A204.1 (cell line): Measurements from ENCODE around the gene IP6K1.
"Not testable (repeated sequence)": the region's sequence is repeated elsewhere in the genome, so short reads cannot be mapped to it uniquely, and the experiment has no call there.

Experiments
- FAIRE-seq: peaks from 2 replicates; lab custom pipeline; 2012; peaks lifted over from hg19 to GRCh38; lab: Jason Lieb, UNC

Gene IP6K1

DNA sequence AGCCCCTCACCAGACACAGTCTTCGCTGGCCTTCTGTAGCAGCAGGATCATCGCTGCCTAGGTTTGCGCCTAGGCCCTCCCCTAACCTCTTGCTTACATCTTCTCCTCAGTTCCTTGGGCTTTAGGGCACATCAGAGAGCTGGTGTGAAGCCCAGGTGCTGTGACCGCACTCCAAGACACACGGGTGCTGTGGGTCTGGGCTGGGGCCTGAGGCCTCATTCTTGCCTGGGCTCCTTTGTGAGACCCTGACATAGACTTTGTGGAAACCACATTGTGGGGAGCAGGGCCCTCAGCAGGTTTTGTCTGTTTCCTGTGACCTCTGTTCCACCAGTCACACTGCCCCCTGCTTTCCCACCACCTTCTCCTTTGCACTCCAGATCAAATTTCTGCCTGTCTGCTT lies 74.9 kb downstream of the IP6K1 start:
- no peak for FAIRE-seq

DNA sequence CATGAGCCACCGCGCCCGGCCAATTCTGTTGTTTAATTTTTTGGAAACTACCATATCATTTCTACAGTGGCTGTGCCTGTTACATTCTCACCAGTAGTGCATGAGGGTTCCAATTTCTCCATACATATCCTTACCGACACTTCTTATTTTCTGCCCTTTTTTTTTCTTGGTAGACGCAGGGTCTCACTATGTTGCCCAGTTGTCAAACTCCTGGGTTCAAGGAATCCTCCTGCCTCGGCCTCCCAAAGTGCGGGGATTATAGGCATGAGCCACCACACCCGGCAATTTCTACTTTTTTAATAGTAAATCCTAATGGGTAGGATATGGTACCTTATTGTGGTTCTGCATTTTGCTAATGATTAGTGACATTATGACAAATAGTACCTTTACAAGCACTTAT lies 76.5 kb downstream of the IP6K1 start:
- no peak for FAIRE-seq

DNA sequence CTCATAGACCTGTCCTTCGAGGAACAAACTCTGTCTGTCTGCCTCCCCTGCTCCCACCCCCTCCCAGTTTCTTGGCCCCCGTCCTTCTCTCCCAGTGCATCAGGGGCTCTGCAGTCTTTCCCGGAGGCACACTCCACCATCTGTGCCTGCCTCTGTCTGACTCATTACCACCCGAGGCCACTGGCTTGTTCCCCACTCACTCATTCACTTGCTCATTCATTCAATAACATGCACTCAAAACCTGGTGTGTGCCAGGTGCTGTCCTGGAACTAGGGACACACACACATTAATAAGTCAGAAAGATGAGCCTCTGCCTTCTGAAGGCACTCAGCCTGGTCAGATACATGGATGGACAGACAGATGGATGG lies 79.2 kb downstream of the IP6K1 start:
- FAIRE-seq: no peak

DNA sequence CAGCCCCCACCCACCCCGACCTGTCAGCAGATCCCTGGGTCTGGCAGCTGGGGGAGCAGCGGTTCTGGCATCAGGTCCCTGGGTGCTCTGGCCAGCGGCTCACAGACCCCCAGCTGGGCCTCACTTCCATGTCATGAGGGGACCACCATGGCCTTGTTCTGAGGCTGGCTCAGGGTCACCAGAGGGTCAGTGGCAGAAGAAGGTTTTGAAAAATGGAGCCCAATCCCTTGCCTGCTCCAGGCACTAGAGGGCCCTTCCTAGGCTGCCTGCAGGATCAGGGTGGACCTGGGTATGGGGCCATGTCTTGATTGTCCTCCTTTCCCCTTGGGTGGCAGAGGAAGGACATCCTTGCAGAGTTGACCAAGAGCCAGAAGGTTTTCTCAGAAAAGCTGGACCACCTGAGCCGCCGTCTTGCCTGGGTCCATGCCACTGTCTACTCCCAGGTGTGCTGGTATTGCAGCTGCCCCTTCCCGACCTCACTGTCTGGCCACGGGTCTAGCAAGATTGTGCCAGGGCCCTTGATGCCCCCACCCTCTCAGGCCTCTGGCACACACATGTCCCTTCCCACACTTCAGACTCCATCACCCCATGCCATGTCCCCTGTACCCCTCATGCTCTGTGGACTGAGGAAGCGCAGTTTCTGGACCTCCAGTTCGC lies 79.8 kb downstream of the IP6K1 start:
- FAIRE-seq: no peak

DNA sequence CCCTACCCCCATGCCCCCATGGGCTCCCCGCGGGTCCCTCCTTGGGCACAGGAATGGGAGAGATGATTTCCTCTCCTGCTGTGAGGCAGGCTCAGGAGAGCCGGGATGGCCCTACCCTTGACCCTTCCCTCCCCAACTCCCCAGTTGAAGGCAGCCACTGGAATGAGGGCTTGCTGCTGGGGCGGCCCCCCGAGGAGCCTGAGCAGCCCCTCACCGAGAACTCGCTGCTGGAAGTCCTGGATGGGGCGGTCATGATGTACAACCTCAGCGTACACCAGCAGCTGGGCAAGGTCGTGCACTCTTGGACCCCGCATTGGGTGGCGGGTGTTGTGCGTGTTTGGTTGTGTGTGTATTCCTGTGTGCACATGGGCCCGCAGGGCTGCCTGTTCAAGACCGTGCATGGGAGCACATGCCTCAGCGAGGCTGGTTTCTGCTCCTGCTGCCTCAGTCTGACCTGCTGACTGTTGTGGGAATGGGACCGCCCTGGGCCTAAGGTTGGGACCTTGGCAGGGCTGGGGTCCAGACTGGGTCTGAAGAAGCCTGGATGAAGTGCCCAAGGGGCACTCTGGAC lies 80.9 kb downstream of the IP6K1 start:
- FAIRE-seq: no peak

DNA sequence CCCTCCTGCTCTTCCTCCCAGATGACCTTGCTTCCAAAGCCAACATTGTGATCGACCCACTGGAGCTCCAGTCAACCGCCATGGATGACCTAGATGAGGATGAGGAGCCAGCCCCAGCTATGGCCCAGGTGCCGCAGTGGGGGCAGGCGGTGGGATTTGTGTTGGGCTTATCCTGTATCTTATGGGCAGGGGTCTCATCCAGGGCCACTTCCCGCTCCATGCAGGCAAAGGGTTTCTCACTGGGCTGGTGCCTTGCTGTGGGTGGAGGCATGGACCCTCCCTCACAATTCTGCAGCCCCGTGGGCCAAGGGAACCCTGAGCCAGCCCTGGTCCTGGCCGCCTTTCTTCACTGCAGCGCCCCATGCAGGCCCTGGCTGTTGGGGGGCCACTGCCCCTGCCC lies 81.7 kb downstream of the IP6K1 start:
- no peak for FAIRE-seq

DNA sequence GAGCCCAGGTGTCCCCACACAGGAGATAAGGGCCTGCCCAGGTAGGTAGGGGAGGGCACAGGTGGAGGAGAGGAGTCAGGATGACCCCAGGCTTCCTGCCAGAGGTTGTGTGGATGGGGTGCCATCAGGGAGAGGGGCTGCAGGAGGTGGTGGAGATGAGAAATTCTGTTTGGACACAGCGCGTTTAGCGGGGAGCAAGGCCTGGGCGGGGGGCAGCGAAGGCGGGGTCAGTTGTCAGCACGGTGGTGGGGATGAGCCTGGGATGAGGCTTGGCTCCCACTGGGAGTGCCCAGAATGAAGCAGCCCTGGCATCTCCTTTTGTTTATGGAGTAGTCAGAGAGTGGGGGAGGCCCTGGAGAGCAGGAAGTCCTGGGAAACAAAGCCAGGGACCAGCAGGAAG lies 82.4 kb downstream of the IP6K1 start:
- FAIRE-seq: no peak

DNA sequence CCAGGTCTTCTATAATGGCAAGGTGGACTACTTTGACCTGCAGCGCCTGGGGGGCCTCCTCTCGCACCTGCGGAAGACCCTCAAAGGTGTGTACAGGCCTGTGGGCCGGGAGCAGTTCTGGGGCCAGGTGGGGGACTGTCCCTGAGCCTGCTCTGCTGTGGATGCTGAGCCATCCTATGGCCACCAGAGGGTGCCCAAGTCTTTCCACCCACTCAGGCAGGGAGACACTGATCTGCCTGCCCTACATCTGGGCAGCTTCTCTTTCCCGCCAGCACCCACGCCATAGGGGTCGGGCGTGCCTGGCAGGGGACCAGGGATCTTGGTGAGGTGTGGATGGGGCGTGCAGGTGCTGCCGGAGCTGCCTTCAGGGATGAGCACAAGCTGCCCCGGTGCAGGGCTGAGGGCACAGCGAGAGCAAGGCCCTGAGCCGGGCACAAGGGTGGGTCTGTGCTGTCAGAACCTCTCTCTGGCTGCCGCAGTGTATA lies 82.9 kb downstream of the IP6K1 start:
- FAIRE-seq: no peak

DNA sequence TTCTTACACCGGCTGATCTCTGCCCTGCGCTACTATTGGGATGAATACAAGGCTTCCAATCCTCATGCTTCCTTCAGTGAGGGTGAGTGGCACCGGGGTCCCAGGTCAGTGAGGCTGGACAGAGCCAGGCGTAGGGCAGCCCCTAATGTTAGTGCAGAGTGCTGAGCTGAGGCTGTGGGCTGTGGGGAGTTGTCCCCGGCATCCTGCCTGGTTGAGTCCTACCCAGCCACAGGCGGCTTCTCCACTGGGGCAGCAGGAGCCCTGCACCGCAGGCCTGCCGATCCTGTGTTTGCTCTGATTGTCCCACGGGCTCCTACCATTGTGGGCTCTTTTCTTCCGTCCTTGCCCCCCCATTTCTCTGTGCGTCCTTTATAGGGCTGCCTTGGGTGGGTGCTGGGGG lies 83.7 kb downstream of the IP6K1 start:
- no peak for FAIRE-seq

DNA sequence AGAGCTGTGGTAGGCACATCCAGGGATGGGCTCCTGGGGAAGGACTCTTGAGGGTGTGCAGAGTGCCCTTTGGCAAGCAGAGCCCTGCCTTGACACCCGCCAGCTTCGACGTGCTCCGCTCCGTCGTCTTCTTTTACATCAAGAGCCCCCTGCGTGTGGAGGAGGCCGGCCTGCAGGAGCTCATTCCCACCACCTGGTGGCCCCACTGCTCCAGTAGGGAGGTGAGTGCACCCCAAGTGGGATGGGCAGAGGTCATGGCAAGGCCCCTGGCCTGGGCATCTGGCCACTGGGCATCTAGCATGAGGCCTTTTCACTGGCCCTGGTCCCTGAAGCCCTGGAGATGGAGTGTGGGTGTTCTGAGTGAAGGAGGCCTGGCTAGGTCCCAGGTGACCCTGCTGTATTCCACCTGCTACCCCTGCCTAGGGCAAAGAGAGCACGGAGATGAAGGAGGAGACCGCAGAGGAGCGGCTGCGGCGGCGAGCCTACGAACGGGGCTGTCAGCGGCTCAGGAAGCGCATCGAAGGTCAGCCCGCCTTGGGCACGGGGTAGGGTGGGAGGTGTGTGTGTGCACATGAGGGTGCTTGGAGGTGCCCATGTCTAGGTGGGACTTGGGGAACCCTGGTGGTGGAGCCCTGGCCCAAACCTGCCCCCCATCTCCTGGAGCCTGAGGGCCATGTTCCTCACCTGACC lies 84.8 kb downstream of the IP6K1 start:
- FAIRE-seq: no peak

DNA sequence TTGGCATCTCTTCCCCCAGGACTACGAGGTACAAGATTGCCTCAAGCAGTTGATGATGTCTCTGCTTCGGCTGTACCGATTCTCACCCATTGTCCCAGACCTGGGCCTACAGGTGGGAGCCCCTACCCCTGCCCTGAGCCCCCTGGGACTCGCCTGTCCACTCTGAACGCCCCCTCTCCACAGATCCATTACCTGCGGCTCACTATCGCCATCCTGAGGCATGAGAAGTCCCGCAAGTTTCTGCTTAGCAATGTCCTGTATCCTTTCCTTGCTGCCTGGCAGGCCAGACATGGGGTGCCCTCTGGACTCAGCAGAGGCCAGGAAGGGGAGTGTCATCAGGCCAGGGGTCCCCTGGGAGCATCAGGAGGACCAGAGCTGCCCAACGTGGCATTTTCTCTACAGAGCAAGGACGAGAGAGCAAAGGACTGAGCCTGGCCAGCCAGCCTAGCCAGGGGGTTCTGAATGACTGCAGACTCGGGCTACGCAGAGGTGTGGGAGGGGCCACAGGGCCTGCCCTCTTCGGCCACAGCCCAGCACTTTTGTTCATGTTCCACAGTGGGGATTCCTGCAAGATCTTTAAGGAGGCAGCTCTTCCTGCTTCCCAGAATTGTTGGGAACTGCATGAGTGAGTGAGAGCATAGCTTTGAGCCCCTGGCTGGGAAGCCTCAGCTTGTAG lies 85.8 kb downstream of the IP6K1 start:
- FAIRE-seq: no peak

DNA sequence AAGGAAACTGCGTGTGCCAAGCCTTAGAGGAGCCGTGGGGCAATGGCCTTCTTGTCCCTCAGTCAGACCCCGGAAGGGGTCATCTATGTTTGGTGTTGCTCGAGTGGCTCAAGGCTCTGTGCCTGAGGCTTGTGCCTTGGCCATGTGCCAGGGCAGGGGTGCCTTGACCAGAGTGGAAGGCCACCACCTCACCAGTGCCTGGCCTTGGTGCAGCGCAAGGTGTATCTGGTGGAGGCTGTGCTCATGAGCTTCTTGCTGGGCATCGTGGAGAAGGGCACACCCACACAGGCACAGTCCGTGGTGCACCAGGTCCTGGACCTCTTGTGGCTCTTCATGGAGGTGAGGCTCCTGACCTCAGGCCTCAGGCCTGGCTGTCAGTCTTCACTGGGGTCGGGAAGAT lies 86.3 kb downstream of the IP6K1 start:
- no peak for FAIRE-seq

DNA sequence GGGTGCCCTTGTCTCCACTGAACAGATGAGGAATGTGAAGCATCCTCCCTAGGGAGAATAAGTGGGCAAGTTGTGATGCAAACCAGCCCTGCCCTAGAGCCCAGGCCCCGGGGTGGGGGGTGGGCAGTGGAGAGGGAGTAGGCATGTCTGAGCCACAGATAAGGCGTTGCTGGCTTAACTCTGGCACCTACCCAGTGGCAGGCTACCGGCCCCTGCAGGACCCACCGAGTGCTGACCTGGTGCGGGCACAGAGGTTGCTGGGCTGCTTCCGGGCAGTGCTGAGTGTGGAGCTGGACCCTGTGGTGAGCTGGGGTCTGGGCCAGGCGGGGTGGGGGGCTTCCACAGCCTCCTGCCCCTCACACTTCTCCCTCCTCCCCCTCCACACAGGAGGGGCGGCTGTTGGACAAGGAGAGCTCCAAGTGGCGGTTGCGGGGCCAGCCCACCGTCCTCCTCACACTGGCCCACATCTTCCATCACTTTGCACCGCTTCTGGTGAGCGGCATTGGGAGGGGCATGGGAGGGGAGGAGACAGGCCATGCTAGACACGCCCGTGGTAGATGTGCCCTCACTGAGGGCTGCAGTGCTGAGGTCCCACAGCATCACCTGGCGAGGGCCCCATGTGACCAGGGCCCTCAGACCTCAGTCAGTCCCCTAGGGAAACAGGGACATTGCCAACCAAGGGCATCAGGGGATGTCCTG lies 86.9 kb downstream of the IP6K1 start:
- no peak for FAIRE-seq

DNA sequence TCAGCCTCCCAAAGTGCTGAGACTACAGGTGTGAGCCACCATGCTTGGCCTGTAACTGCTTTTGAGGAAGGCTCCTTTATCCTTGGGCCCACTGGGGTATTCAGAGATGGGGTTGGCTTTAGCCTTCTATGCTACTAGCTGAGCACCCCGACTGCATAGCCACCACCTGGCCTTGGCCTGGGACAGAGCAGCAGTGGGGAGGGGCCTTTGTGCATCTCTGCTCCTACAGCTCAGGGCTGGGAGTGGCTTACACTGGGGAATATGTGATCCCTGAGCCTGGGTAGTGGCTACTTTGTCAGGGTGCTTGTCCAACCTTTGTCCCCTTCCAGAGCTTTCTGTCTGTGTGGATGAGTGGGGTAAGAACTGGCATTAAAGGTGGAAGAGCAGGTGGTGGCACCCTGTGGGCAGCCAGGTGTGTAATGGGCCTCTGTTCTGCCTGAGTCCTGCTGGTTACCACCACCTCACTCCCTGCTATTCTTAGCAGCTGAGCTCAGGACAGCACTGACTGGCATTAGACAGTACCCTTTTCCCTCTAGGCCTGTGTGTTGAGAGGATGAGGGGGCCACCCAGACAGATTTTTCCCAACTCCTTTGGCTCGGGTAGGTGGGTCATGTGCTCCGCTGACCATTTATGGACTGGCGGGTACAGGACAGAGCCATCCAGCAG lies 90.9 kb downstream of the IP6K1 start:
- FAIRE-seq: not testable (repeated sequence)

DNA sequence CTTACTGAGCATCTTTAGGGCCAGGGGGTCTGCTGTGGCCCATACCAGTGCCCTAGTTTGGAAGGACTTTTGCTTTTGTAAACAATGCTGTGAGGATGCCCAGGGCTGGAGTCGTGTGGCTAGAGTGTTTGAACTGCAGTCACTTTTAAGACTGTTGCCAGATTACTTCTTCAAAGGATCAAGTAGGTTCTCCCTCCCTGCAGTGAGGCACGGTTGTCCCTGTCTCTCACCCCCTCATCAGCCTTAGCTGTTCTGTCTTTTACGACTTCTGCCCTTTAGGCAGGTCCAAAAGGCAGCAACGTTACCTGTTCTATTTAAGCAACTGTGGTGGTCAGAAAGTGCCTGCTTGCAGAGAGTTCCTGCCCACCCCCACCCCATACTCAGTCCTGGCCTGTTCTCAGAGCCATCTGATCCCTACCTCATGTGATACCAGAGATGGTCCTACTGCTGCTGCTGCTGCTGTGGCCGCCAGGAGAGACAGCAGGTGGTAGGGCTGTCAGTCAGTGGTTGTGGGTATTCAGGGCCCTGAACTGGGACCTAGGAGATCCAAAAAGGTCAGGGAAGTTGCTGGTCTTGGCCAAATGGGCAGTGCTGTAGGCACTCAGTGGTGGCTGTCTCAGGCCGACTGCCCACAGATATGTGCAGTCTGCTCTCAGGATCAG lies 91.8 kb downstream of the IP6K1 start:
- not testable (repeated sequence) for FAIRE-seq

DNA sequence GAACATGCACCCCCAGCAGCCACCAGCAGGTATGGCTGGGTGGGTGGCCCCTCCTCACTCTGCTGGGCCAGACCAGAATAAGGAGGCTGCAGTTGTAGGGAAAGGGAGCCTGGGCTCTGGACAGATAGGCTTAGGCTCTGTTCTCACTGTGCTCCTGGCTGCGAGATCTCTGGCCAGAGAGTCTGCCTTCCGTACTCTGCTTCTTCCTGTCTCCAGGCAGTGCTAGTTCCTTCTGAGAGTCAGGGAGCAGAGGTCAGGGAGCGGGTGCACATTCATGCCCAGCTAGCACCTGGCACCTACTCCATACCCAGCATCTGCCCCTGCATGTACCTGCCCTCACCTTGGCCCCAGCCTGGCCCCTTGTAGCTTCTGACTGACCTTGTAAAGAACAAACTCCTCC lies 94.9 kb downstream of the IP6K1 start:
- FAIRE-seq: not testable (repeated sequence)

DNA sequence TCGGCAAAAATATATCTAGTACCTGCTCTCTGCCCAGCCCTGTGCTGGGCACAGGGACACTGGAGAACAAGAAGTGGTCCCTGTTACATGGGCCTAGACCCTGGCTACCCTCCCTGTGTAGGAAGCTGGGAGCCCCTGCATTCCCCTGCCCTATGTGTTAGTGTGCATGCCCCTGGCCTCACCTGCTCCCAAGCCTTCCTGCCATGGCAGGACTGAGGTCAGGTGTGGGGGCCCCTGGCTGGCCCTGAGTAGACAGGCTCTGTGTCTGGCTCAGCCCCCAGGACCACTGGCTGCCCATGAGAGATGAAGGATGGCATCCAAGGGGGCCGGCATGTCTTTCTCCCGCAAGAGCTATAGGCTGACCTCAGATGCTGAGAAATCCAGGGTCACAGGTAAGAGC lies 95.5 kb downstream of the IP6K1 start:
- not testable (repeated sequence) for FAIRE-seq

DNA sequence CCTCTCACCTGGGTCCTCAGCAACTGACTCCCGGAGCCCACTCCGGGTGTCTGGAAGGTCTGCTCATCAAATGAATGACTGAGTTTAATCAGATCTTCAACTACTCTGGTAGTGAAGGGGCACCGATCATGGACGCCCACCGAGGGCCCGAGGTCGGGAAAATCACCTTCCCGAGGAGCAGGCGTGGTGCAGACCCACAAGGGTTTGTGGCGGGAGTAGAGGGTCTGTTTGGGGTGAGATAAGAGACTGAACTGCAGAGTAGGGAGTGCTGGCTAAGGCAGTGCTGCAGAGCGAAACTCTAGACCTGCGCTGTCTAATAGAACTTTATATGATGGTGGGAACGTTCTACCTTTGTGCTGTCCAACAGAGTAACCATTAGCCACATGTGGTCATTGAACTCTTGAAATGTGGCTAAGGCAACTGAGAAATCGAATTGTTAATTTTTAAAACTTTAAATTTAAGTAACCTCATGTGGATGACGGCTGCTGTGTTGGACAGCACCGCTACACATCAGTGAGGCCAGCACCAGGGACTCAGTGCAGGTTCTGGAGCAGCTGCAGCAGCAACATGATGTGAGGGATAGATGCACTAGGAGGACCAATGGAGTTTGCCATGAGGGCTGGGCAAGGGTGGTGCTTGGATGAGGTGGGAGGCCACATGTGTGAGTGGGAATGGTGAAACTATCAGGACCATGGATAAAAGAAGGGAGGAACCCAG lies 96.3 kb downstream of the IP6K1 start:
- FAIRE-seq: not testable (repeated sequence)

DNA sequence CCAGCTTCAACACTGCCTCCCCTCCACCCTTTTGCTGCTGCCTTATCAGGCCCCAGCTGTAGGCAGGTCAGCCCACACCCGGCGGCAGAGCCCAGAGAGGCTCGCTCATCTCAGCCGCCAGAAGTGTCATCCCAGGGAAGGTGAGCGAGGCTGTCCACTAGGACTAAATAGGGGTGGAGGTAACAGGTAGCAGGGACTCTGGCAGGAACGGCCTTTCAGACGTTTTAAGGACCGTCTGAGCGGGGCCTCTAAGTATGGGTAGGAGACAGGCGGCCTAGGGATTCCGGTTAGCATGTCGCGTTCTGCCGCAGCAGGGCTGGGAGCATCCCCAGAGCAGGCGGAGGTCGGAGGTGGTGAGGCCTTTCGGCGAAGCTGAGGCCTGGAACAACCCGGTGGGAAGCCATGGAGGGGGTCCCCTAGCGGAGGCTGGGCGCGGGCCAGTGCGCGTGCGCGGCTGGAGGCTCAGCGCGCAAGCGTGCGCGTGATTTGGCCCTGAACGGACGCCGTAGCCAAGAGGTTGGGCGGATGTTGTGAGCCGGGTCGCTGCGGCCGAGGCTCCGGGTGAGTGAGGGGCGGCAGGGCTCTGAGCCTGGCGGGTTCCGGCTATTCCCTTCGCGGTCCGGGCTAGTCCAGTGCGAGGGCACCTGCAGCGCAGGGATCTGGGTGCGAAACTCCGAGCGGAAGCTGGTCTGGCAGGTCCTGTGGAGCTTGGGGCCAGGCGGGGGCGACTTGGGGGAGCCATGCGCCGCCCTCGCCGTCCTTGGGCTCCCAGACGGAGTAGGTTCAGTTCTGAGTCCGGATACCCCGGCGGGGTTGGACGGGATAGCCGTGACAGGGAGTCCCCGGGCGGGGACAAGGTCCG lies 97.1 kb downstream of the IP6K1 start, which contains the start of the genes MST1 and RNF123:
Gene MST1 (minus strand): TSS at position 429 of the 862 bp plus-strand sequence. CDS start 783 bp downstream, outside the sequence.
Gene RNF123 (plus strand): TSS at position 512 of the 862 bp plus-strand sequence. CDS start 1,609 bp downstream, outside the sequence.
- no peak for FAIRE-seq
